Ishikawa (cell line): Measurements from ENCODE around the gene THYN1.

ENCODE experiments used
- CEBPB ChIP-seq: IDR thresholded peaks from 2 replicates; pipeline ENCODE4 v1.6.1; 2012
- CREB1 ChIP-seq: IDR thresholded peaks from 2 replicates; pipeline ENCODE4 v1.6.1; 2012; ENCODE audit warnings: low read depth
- EGR1 ChIP-seq: IDR thresholded peaks from 2 replicates; pipeline ENCODE4 v1.6.1; 2012
- EP300 ChIP-seq: IDR thresholded peaks from 2 replicates; pipeline ENCODE4 v1.6.1; 2012; ENCODE audit warnings: borderline replicate concordance
- NFIC ChIP-seq: IDR thresholded peaks from 2 replicates; pipeline ENCODE4 v1.6.1; 2012
- RAD21 ChIP-seq: IDR thresholded peaks from 2 replicates; pipeline ENCODE4 v1.6.1; 2012; ENCODE audit warnings: low read depth
- REST ChIP-seq: IDR thresholded peaks from 2 replicates; pipeline ENCODE4 v1.6.1; 2012; ENCODE audit warnings: low read depth, mild to moderate bottlenecking
- TAF1 ChIP-seq: IDR thresholded peaks from 2 replicates; pipeline ENCODE4 v1.6.1; 2012; ENCODE audit warnings: low read depth, mild to moderate bottlenecking
- TCF12 ChIP-seq: IDR thresholded peaks from 2 replicates; pipeline ENCODE4 v1.6.1; 2012; ENCODE audit warnings: low read depth
- TEAD4 ChIP-seq: IDR thresholded peaks from 2 replicates; pipeline ENCODE4 v1.6.1; 2012
- YY1 ChIP-seq: IDR thresholded peaks from 2 replicates; pipeline ENCODE4 v1.6.1; 2012; ENCODE audit warnings: low read depth
- ZBTB7A ChIP-seq: IDR thresholded peaks from 2 replicates; pipeline ENCODE4 v1.6.1; 2012; ENCODE audit warnings: low read depth
- TF ChIP-seq, protein P1 (sequence below): IDR thresholded peaks from 2 replicates; pipeline ENCODE4 v1.6.1; 2012
- TF ChIP-seq, protein P2 (sequence below): IDR thresholded peaks from 2 replicates; pipeline ENCODE4 v1.6.1; 2012

- TF ChIP-seq EGR1 = no peak
- TF ChIP-seq TAF1 = no peak
- TF ChIP-seq CREB1 = no peak
- no peak for TF ChIP-seq REST
- no peak for TF ChIP-seq YY1
- TF ChIP-seq RAD21 = no peak
- TF ChIP-seq EP300 = no peak
- TF ChIP-seq, protein P1, sequence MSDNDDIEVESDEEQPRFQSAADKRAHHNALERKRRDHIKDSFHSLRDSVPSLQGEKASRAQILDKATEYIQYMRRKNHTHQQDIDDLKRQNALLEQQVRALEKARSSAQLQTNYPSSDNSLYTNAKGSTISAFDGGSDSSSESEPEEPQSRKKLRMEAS = peak; percentile 54
- TF ChIP-seq CEBPB = no peak
- TF ChIP-seq, protein P2, sequence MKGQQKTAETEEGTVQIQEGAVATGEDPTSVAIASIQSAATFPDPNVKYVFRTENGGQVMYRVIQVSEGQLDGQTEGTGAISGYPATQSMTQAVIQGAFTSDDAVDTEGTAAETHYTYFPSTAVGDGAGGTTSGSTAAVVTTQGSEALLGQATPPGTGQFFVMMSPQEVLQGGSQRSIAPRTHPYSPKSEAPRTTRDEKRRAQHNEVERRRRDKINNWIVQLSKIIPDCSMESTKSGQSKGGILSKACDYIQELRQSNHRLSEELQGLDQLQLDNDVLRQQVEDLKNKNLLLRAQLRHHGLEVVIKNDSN = no peak
- no peak for TF ChIP-seq TCF12
- TF ChIP-seq NFIC = no peak
- TF ChIP-seq TEAD4 = no peak
- TF ChIP-seq ZBTB7A = peak; percentile 89
These were observed 28.2 kb downstream of the THYN1 start for GRCh38 chr11:134224710-134225664.
